Gastroesophageal sphincter (tissue), 3 donors: ENCODE results near the gene CAMSAP1.

Source experiments
- POLR2AphosphoS5 ChIP-seq: sonication (generic); formaldehyde crosslinking; IDR thresholded peaks from one replicate; pipeline ENCODE4 v1.6.1; 2017; ENCODE audit warnings: antibody characterized with exemption
- TF ChIP-seq, protein P1 (sequence below), 4 experiments: fragments of 200-600 bp in 2 of 4; fragments of 450-650 bp in 2 of 4; sonication (generic) in 1 of 4; IDR thresholded peaks; one replicate each; pipeline ENCODE4 v1.5.1; 2017 to 2019; ENCODE audit warnings: antibody characterized with exemption in 4 of 4, mild to moderate bottlenecking in 2 of 4, moderate library complexity in 2 of 4

- TF ChIP-seq, protein P1, sequence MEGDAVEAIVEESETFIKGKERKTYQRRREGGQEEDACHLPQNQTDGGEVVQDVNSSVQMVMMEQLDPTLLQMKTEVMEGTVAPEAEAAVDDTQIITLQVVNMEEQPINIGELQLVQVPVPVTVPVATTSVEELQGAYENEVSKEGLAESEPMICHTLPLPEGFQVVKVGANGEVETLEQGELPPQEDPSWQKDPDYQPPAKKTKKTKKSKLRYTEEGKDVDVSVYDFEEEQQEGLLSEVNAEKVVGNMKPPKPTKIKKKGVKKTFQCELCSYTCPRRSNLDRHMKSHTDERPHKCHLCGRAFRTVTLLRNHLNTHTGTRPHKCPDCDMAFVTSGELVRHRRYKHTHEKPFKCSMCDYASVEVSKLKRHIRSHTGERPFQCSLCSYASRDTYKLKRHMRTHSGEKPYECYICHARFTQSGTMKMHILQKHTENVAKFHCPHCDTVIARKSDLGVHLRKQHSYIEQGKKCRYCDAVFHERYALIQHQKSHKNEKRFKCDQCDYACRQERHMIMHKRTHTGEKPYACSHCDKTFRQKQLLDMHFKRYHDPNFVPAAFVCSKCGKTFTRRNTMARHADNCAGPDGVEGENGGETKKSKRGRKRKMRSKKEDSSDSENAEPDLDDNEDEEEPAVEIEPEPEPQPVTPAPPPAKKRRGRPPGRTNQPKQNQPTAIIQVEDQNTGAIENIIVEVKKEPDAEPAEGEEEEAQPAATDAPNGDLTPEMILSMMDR (IDR thresholded peaks at IDR 0.05): no peak
- no peak for TF ChIP-seq POLR2AphosphoS5
Observed at GRCh38 chr9:135937521-135938489, 30.5 kb upstream of the CAMSAP1 start.
